HG03521 (cell line): ENCODE results near the gene TMPRSS12.
"Not testable (repeated sequence)": the region's sequence is repeated elsewhere in the genome, so short reads cannot be mapped to it uniquely, and the experiment has no call there.

Source experiments
- ATAC-seq: cut with Tn5 transposase; IDR thresholded peaks from one replicate; pipeline ENCODE4 v1.9.1; 2021; ENCODE audit warnings: mild to moderate bottlenecking, moderate library complexity; ENCODE audit not compliant: unreplicated experiment

The TMPRSS12 gene

GRCh38 chr12:50925920-50926319 is 83.2 kb downstream of the TMPRSS12 start:
- ATAC-seq = no peak

- no peak for ATAC-seq
Observed at GRCh38 chr12:50926415-50926814, 83.7 kb downstream of the TMPRSS12 start.

- ATAC-seq = not testable (repeated sequence)
Observed at GRCh38 chr12:50926932-50927331, 84.2 kb downstream of the TMPRSS12 start.

GRCh38 chr12:50927356-50927755 is 84.6 kb downstream of the TMPRSS12 start:
- ATAC-seq = no peak

GRCh38 chr12:50927766-50928224 is 85.1 kb downstream of the TMPRSS12 start:
- no peak for ATAC-seq

GRCh38 chr12:50928392-50928791 is 85.7 kb downstream of the TMPRSS12 start:
- no peak for ATAC-seq

- ATAC-seq = no peak
Observed at GRCh38 chr12:50929831-50930230, 87.1 kb downstream of the TMPRSS12 start.

- ATAC-seq = not testable (repeated sequence)
Observed at GRCh38 chr12:50930477-50930876, 87.8 kb downstream of the TMPRSS12 start.

GRCh38 chr12:50932787-50933280 is 90.1 kb downstream of the TMPRSS12 start:
- ATAC-seq = no peak

GRCh38 chr12:50933459-50934124 is 90.9 kb downstream of the TMPRSS12 start:
- ATAC-seq = no peak

GRCh38 chr12:50934371-50934851 is 91.7 kb downstream of the TMPRSS12 start:
- ATAC-seq = no peak

- ATAC-seq = no peak
Observed at GRCh38 chr12:50934981-50935807, 92.5 kb downstream of the TMPRSS12 start.

- ATAC-seq = no peak
Observed at GRCh38 chr12:50936821-50937530, 94.2 kb downstream of the TMPRSS12 start.
